Stimulated activated CD8-positive, alpha-beta memory T cell treated with anti-CD3 and anti-CD28 coated beads, Interleukin-15, amount 100 ng/mL, for 24 hours (primary cell): ENCODE data around the gene C1QL1.

ENCODE experiments used
- DNase-seq: peaks from one replicate; pipeline ENCODE4 v3.0.0-alpha.2; 2020; ENCODE audit warnings: low read depth

Gene C1QL1

GRCh38 chr17:44928950-44929720 is 39.0 kb downstream of the C1QL1 start:
- no peak for DNase-seq

GRCh38 chr17:44928136-44928535 is 40.0 kb downstream of the C1QL1 start:
- no peak for DNase-seq

- DNase-seq: no peak
Observed at GRCh38 chr17:44927696-44928095, 40.4 kb downstream of the C1QL1 start.

GRCh38 chr17:44926821-44927525 is 41.1 kb downstream of the C1QL1 start:
- DNase-seq: no peak

- DNase-seq: no peak
Observed at GRCh38 chr17:44925731-44926697, 42.1 kb downstream of the C1QL1 start.

GRCh38 chr17:44924107-44924544 is 44.0 kb downstream of the C1QL1 start:
- no peak for DNase-seq

GRCh38 chr17:44922746-44923470 is 45.2 kb downstream of the C1QL1 start:
- DNase-seq: no peak

GRCh38 chr17:44922136-44922535 is 46.0 kb downstream of the C1QL1 start:
- DNase-seq: no peak

- no peak for DNase-seq
Observed at GRCh38 chr17:44921122-44921882, 46.8 kb downstream of the C1QL1 start.

GRCh38 chr17:44920565-44920940 is 47.5 kb downstream of the C1QL1 start:
- DNase-seq: no peak

- no peak for DNase-seq
Observed at GRCh38 chr17:44919885-44920564, 48.1 kb downstream of the C1QL1 start.

- no peak for DNase-seq
Observed at GRCh38 chr17:44919411-44919810, 48.7 kb downstream of the C1QL1 start.

- DNase-seq: no peak
Observed at GRCh38 chr17:44918006-44918405, 50.1 kb downstream of the C1QL1 start.

GRCh38 chr17:44917456-44917855 is 50.6 kb downstream of the C1QL1 start:
- no peak for DNase-seq

- no peak for DNase-seq
Observed at GRCh38 chr17:44916781-44917241, 51.3 kb downstream of the C1QL1 start.

- no peak for DNase-seq
Observed at GRCh38 chr17:44915862-44916780, 52.0 kb downstream of the C1QL1 start.

- no peak for DNase-seq
Observed at GRCh38 chr17:44915321-44915726, 52.8 kb downstream of the C1QL1 start, which contains the start of gene GFAP. GFAP (minus strand) TSS chr17:44915500; CDS start chr17:44915486, 14 bp downstream.

GRCh38 chr17:44914698-44915271 is 53.3 kb downstream of the C1QL1 start:
- DNase-seq: no peak

- DNase-seq: no peak
Observed at GRCh38 chr17:44914148-44914547, 54.0 kb downstream of the C1QL1 start.
